SH-SY5Y (cell line): ENCODE results near the gene ITCH.

Experiments used
- GATA2 ChIP-seq: IDR thresholded peaks from 2 replicates; pipeline ENCODE4 v1.6.1; 2011; ENCODE audit warnings: mild to moderate bottlenecking, low read depth, low read length
- GATA3 ChIP-seq: IDR thresholded peaks from 2 replicates; pipeline ENCODE4 v1.6.1; 2011; ENCODE audit warnings: low read depth, mild to moderate bottlenecking, low read length, moderate library complexity

- TF ChIP-seq GATA3, result no peak
- TF ChIP-seq GATA2, result 0 out of 2 replicates have a peak, but pooled peaks have one; percentile 9
Measured at GRCh38 chr20:34362502-34363061, 491 bp upstream of the ITCH start.
